Muscle layer of colon (tissue), 2 donors: ENCODE results near the gene EVC.
"Not testable (repeated sequence)": the region's sequence is repeated elsewhere in the genome, so short reads cannot be mapped to it uniquely, and the experiment has no call there.

ENCODE experiments used
- H3K27ac ChIP-seq: one replicate; pipeline ENCODE4 v1.7.0; 2013; ENCODE audit warnings: low read depth, mild to moderate bottlenecking, low read length, moderate library complexity
- H3K27me3 ChIP-seq, 2 donors: one replicate each; pipeline ENCODE4 v1.7.0; 2013; ENCODE audit warnings: low read length in 2 of 2, mild to moderate bottlenecking in 2 of 2; ENCODE audit not compliant: insufficient read depth in 2 of 2, control insufficient read depth in 1 of 2
- H3K36me3 ChIP-seq: one replicate; pipeline ENCODE4 v1.7.0; 2013; ENCODE audit warnings: mild to moderate bottlenecking, low read length; ENCODE audit not compliant: insufficient read depth
- H3K4me1 ChIP-seq: one replicate; pipeline ENCODE4 v1.7.0; 2013; ENCODE audit warnings: mild to moderate bottlenecking, low read length; ENCODE audit not compliant: insufficient read depth
- H3K4me3 ChIP-seq, 2 donors: one replicate each; pipeline ENCODE4 v1.7.0; 2013; ENCODE audit warnings: low read length in 2 of 2, low read depth in 1 of 2, mild to moderate bottlenecking in 1 of 2, moderate library complexity in 1 of 2
- H3K9ac ChIP-seq: one replicate; pipeline ENCODE4 v1.7.0; 2013; ENCODE audit warnings: low read length
- H3K9me3 ChIP-seq: one replicate; pipeline ENCODE4 v1.7.0; 2013; ENCODE audit warnings: mild to moderate bottlenecking, low read length
- donor health status: abdominal sarcoma.
- donor health status: Adenocarcinoma of cecum.

The EVC gene

DNA sequence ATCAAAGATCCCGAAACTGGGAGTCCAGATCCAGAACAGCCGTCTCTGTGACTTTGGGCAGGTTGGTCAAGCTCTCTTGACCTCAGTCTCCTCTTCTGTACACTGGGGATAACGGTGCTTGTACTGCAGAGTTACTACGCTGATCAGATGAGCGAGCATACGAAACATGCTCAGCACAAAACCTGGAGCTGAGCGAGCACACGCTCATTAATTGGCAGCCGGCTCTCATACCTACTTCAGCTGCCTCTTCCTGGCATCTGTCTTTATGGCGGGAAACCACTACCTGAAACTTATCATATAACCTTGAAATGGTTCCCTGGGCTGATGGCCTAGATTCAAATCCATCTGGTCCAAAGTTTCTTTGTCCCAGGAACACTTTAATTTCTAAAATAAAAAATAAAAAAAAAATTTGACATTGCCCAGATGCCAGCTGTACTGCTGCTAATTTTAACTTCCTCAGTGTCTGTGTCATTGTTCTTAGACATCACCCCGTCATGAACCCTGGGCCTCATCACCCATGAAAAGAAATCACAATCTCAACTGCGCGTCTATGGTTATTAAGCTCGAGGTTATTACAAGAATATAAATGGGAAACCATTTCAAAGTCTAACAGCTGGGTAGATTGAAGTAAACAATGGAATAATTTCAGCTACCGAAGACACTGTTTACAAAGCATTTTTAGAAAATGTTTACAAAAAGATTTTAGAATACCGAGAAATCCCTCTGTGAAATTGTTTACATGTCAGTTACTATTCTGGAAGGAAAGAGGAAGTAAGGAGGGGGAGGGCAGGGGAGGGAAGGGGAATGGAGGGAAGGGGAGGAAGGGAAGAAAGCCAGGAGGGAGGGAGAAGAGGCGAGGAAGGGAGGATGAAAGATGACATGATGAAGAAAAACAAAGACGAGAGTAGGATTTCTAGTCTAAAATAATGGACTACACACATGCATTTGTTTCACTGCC is 132.9 kb downstream of the EVC start:
- H3K36me3 ChIP-seq: no peaks in the 10 kb centered on the region
- H3K4me3 ChIP-seq: no peak overlapping the region
- peaks cover 21% of the 10 kb centered on the region for H3K4me1 ChIP-seq
- H3K9me3 ChIP-seq: no peaks in the 10 kb centered on the region
- no peaks in the 10 kb centered on the region for H3K27me3 ChIP-seq
- H3K27ac ChIP-seq: no peak overlapping the region
- no peak overlapping the region for H3K9ac ChIP-seq

DNA sequence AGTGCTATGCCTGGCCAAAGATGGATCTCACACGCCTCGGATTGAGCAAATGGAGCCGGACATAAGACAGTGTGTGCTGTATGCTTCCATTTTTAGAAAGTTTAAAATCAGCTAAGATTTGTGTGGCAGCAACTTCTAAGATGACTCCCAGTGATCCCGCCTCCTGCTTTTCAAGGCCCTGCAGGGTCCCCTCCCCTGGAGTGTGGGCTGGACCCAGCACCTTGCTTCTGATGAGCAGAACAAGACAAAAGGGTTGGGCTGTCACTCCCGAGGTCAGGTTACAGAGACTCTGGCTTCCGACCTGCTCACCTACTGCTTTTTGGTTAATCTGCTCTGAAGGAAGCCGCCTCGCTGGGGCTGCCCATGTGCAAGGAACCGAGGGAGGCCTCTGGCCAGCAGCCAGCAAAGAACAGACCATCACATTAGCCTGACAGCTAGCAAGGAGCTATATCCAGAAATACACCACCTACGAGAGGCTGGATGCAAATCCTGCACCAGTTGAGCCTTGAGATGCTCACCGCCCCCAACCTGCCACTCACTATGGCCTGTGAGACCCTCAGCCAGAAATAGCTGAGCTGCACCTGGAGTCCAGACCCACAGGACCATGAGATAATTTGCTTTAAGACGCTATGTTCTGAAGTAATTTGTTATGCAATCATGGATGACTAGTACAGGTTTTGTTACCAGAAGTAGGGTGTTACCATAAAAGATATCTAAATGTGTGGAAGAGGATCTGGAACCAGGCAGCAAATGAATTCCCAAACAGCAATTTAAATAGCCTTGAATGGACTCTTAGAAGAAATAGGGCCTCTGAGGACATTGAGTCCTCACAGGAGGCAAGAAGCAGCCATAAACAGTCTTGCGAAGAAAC is 134.3 kb downstream of the EVC start:
- Histone ChIP-seq H3K4me1 (peaks cover 17% of the 10 kb centered on the region), H3K4me3 (no peak overlapping the region), H3K36me3 (no peaks in the 10 kb centered on the region), H3K27me3 (no peaks in the 10 kb centered on the region), H3K27ac (no peak overlapping the region), H3K9ac (no peak overlapping the region), H3K9me3 (no peaks in the 10 kb centered on the region)

DNA sequence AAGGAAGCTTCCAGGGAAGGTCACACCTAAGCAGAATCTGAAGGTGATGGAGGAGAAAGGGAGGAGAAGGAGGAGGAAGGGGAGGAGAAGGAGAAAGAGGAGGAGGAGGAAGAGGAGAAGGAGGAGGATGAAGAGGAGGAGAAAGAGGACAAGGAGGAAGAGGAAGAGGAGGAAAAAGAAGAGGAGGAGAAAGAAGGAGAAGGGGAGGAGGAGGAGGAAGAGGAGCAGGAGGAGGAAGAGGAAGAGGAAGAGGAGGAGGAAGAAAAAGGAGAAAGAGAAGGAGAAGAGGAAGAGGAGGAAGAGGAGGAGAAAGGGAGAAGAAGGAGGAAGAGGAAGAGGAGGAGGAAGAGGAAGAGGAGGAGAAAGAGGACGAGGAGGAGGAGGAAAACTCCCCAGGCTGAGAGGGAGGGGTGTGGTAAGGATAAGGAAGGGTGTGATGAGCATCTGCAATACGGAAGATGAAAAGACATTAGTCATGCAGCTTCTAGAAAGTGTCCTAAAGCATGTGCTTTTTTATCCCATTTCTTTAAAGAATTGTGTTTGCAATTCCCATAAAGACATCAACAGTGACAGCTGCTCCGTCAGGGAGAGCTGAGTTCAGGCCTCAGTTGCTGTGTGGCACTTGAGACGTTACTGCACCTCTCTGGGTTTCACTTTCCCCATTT is 140.8 kb downstream of the EVC start:
- Histone ChIP-seq H3K36me3 (no peaks in the 10 kb centered on the region), H3K9me3 (no peaks in the 10 kb centered on the region), H3K27me3 (no peaks in the 10 kb centered on the region), H3K9ac (no peak overlapping the region), H3K27ac (no peak overlapping the region), H3K4me3 (no peak overlapping the region), H3K4me1 (no peaks in the 10 kb centered on the region)

DNA sequence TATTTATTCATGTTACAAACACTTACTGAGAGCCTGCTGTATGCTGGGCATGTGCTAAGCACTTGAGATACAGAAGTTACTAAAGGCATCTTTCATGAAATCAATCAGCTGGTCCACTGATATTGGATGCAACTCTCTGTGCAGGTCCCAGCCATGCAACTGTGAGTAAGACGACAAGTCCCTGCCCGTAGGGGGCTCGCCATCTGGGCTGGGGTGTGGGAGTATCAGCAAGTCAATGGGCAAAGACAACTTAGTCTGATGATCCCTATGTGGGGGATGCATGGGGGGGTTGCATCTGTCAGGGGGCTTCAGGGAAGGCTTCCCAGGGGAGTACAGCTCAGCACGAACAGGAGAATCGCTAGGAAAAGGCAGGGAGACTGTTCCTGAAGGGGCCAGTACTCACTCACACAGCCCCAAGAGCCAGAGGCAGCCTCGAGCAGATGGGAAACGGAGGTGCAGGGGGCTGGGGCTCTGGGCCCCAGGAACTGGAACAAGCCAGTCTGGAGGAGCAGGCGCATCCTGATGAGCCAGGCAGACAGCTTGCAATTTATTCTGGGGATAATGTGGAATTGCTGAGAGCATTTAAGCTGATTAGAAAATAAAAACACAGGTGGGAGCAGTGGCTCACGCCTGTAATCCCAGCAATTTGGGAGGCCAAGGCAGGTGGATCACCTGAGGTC is 141.7 kb downstream of the EVC start:
- Histone ChIP-seq H3K4me3 (no peak overlapping the region), H3K27me3 (no peaks in the 10 kb centered on the region), H3K27ac (no peak overlapping the region), H3K36me3 (no peaks in the 10 kb centered on the region), H3K4me1 (no peaks in the 10 kb centered on the region), H3K9ac (no peak overlapping the region), H3K9me3 (no peaks in the 10 kb centered on the region)

DNA sequence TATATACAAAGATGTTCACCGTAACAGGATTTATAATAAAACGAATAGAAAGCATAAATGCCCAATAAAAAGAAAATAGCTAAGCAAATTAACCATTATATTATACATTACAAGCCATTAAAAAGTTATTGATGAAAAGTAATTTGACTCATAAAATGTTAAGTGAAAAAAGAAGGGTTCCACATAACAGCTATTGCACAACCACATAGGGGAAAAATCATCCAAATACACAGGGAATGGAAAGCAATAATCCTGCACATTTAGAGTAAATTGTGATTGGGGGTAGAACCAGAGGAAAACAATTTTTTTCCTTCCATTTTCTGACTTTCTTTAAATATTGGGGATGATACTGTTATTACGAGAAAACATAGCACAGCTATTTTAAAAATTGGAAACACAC is 143.9 kb downstream of the EVC start:
- no peaks in the 10 kb centered on the region for H3K9me3 ChIP-seq
- no peaks in the 10 kb centered on the region for H3K27me3 ChIP-seq
- H3K9ac ChIP-seq: no peak overlapping the region
- no peaks in the 10 kb centered on the region for H3K36me3 ChIP-seq
- no peak overlapping the region for H3K27ac ChIP-seq
- no peak overlapping the region for H3K4me3 ChIP-seq
- H3K4me1 ChIP-seq: no peaks in the 10 kb centered on the region

DNA sequence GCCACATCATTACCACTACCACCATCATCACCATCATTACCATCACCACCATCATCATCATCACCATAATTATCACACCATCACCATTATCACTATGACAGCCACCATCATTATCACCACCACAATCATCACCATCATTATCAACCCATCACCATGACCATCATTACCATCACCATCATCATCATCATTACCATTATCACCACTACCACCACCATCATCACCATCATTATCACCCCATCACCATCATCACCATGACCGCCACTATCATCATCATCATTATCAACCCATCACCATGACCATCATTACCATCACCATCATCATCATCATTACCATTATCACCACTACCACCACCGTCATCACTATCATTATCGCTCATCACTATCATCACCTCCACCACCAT is 145.4 kb downstream of the EVC start:
- H3K36me3 ChIP-seq, H3K27me3 ChIP-seq, H3K4me1 ChIP-seq, H3K9me3 ChIP-seq, H3K4me3 ChIP-seq, H3K9ac ChIP-seq, H3K27ac ChIP-seq: not testable (repeated sequence)

DNA sequence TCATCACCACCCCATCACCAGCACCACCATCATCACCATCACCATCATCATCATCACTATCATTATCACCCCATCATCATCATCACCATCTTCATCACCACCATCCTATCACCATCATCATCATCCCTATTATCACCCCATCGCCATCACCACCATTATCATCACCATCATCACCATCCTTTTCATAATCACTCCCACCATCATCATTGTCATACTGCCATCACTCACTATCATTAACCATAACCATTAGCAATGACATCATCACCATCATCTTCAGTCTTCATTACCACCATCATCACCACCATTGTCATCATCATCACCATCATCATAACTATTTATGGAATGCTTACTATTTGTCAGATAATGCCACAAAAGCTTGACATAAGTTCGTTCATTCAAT is 146.2 kb downstream of the EVC start:
- Histone ChIP-seq H3K36me3 (no peaks in the 10 kb centered on the region), H3K27me3 (no peaks in the 10 kb centered on the region), H3K27ac (no peak overlapping the region), H3K9ac (no peak overlapping the region), H3K9me3 (no peaks in the 10 kb centered on the region), H3K4me1 (no peaks in the 10 kb centered on the region), H3K4me3 (no peak overlapping the region)

DNA sequence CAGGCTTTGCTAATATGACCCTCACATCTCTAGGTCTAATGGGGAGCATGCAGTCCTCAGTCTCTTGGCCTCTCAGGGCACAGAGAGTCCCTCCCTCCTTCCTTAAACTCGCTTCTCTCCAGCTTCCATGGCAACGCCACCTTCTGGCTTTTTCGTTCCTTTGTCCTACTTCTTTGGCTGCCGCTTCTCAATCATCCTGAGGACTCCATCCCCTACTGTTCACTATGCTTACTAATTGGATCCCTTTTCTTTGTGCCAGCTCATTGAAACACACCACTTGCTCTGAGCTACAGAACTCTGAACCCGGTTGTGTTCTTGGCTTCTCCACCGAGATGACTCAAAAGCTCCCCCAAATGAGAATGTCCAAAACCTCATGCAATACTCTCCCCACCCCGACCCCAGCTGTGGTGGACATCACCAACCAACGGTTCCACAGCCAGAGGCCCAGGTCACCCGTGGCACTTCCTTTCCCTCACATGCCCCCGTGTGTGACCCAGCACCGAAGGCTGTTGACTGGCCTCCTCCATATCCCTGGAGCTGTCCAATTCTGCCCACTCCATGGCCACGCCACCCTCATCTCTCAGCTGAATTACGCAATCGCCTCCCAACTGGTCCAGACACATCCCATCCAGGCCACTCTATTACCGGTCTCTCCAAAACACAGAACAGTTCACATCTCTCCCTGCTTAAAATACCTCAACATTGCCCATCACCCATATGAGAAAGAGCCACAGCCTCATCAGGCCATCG is 147.2 kb downstream of the EVC start:
- Histone ChIP-seq H3K27me3 (no peaks in the 10 kb centered on the region), H3K4me1 (no peaks in the 10 kb centered on the region), H3K9me3 (no peaks in the 10 kb centered on the region), H3K9ac (no peak overlapping the region), H3K36me3 (no peaks in the 10 kb centered on the region), H3K4me3 (no peak overlapping the region), H3K27ac (no peak overlapping the region)

DNA sequence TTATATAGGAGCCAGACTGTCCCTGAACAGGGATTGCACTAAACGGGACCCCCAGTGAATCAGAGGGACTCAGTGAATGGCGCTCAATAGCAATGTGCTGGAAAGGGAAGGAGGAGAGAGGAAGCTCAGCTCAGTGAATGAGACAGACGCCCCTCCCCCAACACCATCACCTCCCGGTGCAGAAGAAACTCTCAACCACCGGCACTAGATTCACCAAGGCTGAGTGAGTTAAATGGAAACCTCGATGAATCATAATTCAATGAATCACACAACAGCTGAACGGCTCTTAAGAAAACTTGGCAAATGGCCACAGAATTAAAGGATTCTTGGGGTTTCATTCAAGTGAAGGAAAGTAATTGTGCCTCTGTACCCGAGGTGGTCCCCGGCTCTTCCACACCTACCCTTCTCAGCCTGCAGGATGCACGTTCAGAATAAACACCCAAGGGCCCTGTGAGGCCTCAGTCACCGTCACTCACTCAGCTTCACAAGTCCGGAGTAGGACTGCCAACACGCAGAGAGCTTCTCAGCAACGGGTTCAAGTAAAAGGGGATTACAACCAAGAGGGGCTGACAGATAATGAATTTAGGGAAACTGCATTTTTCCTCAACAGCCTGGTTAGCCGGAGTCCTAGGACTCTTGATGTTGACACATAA is 152.6 kb downstream of the EVC start:
- Histone ChIP-seq H3K27ac (no peak overlapping the region), H3K9me3 (no peaks in the 10 kb centered on the region), H3K4me1 (no peaks in the 10 kb centered on the region)

More for the DNA sequence above, 152.6 kb downstream of the EVC start:
- Histone ChIP-seq H3K27me3 (peaks cover 0 to 3% of the 10 kb centered on the region in 2 donors), H3K4me3 (no peak overlapping the region), H3K9ac (no peak overlapping the region), H3K36me3 (no peaks in the 10 kb centered on the region)
